ENCODE data around the gene ARID5B.

The ARID5B gene

DNA sequence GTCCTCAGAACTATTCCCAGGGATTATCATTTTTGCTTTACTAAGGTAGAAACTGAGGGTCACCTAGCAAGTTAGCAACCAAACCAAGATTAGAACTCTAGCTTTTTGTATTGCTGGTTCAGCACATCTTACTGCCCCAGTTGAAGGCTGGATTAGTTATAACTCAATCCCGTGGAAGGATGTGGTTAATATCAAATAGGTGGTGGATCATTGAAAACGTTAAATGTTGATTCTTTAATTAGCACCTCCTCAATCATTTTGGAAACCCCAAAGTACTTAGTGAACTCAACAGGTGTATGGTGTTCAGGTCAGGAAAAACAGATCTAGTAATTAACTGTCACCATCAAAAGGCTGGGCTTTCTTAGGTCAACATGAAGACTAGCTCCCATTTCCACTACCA is 152.4 kb downstream of the ARID5B start:
- H3K36me3 ChIP-seq (ENCODE audit: control insufficient read depth, insufficient read depth, low read length), result no peaks in the 10 kb centered on the region
- no peak overlapping the region for H3K9ac ChIP-seq (ENCODE audit: low read length)
- H3K4me1 ChIP-seq (ENCODE audit: control insufficient read depth, insufficient read depth, low read length), result peaks cover 57% of the 10 kb centered on the region
- H3K9me3 ChIP-seq (ENCODE audit: control insufficient read depth, low read length), result no peaks in the 10 kb centered on the region
- no peaks in the 10 kb centered on the region for H3K27me3 ChIP-seq (ENCODE audit: control insufficient read depth, insufficient read depth, low read length)
- no peak overlapping the region for H3K4me3 ChIP-seq (ENCODE audit: low read length)

DNA sequence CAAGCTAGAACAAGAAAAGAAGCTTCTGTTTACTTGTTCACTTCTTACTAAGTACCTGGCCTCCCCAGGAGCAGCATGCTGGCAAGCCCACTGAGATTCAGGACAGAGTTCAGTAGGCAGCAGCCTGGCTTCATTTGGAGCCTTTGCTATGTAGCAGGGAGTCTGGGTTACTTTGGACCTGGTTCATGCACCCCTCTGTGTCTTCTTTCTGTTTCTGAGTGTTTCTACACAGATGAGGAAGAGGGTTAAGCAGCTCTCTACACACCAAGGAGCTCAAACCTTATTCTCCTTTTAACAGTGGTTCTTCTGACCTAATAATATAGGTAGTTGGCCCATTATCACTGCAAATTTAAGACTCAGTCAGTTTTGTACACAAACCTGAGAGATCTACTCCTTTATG is 152.9 kb downstream of the ARID5B start:
- Histone ChIP-seq H3K4me3 (ENCODE audit: low read length) (no peak overlapping the region), H3K9me3 (ENCODE audit: control insufficient read depth, low read length) (no peaks in the 10 kb centered on the region), H3K4me1 (ENCODE audit: control insufficient read depth, insufficient read depth, low read length) (peaks cover 57% of the 10 kb centered on the region), H3K36me3 (ENCODE audit: control insufficient read depth, insufficient read depth, low read length) (no peaks in the 10 kb centered on the region), H3K27me3 (ENCODE audit: control insufficient read depth, insufficient read depth, low read length) (no peaks in the 10 kb centered on the region), H3K9ac (ENCODE audit: low read length) (no peak overlapping the region)

DNA sequence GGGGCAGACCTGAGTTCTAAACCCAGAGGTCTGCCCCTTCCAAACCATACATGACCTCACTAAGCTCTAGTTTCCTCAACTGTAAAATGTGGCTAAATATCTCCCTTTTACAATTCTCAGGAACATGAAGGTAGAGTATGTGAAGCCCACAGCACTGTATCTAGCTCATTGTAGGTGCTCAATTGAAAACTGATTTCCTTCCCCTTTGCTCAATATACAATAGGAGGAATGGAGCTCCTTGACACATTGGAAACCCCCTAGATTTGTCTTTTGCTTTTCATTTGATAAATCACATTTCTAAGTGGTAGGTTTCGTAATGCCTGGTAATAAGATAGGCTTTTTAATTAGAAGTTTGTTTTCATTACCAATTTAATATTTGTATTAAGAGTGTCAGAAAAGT is 153.3 kb downstream of the ARID5B start:
- Histone ChIP-seq H3K4me1 (ENCODE audit: control insufficient read depth, insufficient read depth, low read length) (peaks cover 61% of the 10 kb centered on the region), H3K4me3 (ENCODE audit: low read length) (no peak overlapping the region), H3K9me3 (ENCODE audit: control insufficient read depth, low read length) (no peaks in the 10 kb centered on the region), H3K36me3 (ENCODE audit: control insufficient read depth, insufficient read depth, low read length) (no peaks in the 10 kb centered on the region), H3K9ac (ENCODE audit: low read length) (no peak overlapping the region), H3K27me3 (ENCODE audit: control insufficient read depth, insufficient read depth, low read length) (no peaks in the 10 kb centered on the region)

DNA sequence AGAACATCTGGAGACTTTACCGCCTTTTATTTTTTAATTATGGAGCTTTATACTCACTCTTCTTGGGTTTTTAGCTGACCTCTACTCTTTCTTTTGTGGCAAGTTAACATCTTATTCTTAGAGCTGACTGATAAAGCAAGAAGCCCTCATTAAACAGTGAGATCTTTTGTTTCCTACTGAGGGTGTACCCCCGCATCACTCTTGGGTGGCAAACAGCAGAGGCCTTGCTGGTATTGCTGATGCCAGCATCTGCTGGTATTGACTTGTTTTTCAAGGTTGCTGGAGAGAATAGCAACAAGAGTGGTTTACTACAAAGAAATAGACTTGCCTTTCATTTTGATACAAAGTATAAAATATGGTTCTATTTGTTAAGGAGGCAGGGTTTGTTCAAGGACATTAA is 154.7 kb downstream of the ARID5B start:
- Histone ChIP-seq H3K36me3 (ENCODE audit: control insufficient read depth, insufficient read depth, low read length) (no peaks in the 10 kb centered on the region), H3K4me3 (ENCODE audit: low read length) (no peak overlapping the region), H3K4me1 (ENCODE audit: control insufficient read depth, insufficient read depth, low read length) (peaks cover 66% of the 10 kb centered on the region), H3K27me3 (ENCODE audit: control insufficient read depth, insufficient read depth, low read length) (no peaks in the 10 kb centered on the region), H3K9me3 (ENCODE audit: control insufficient read depth, low read length) (no peaks in the 10 kb centered on the region), H3K9ac (ENCODE audit: low read length) (no peak overlapping the region)

DNA sequence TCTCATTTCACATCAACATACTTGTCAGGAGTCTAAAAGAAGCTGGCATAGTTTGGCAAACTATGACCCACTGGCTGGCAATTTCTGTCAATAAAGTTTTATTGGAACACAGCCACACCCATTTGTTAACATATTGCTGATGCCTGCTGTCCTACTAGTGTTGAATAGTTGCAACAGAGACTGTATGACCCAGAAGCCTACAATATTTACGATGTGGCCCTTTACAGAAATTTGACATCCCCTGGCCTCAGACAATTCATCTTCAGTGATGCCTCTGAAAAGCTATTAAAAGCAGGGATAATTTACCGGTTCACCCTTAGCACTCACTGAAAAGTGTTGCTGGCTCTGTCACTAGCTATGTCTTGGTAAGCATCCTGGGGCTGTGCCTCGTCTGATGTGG is 155.2 kb downstream of the ARID5B start:
- no peaks in the 10 kb centered on the region for H3K36me3 ChIP-seq (ENCODE audit: control insufficient read depth, insufficient read depth, low read length)
- H3K4me3 ChIP-seq (ENCODE audit: low read length), result no peak overlapping the region
- no peak overlapping the region for H3K9ac ChIP-seq (ENCODE audit: low read length)
- H3K9me3 ChIP-seq (ENCODE audit: control insufficient read depth, low read length), result no peaks in the 10 kb centered on the region
- peaks cover 68% of the 10 kb centered on the region for H3K4me1 ChIP-seq (ENCODE audit: control insufficient read depth, insufficient read depth, low read length)
- no peaks in the 10 kb centered on the region for H3K27me3 ChIP-seq (ENCODE audit: control insufficient read depth, insufficient read depth, low read length)

DNA sequence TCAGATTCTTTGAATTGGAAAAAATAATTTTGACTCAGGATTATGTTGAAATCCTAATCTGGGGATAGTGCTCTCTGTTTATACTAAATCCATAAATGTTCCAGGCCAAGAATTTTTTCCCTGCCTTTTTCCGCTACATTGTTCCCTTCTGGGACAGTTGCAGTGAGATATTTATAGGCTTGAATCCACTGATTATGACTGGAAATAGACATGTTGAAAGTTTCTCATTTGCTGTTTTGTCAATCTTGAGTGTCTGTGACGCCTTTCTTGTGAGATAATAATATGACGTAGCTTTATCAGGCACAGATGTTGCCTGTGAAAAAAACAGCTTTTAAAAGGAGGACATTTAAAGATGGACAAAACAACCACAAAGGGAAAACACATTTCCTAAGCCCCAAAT is 155.9 kb downstream of the ARID5B start:
- no peak overlapping the region for H3K4me3 ChIP-seq (ENCODE audit: low read length)
- no peaks in the 10 kb centered on the region for H3K36me3 ChIP-seq (ENCODE audit: control insufficient read depth, insufficient read depth, low read length)
- H3K9ac ChIP-seq (ENCODE audit: low read length), result peak overlapping the region; percentile 17
- H3K9me3 ChIP-seq (ENCODE audit: control insufficient read depth, low read length), result no peaks in the 10 kb centered on the region
- H3K27me3 ChIP-seq (ENCODE audit: control insufficient read depth, insufficient read depth, low read length), result no peaks in the 10 kb centered on the region
- H3K4me1 ChIP-seq (ENCODE audit: control insufficient read depth, insufficient read depth, low read length), result peaks cover 68% of the 10 kb centered on the region

DNA sequence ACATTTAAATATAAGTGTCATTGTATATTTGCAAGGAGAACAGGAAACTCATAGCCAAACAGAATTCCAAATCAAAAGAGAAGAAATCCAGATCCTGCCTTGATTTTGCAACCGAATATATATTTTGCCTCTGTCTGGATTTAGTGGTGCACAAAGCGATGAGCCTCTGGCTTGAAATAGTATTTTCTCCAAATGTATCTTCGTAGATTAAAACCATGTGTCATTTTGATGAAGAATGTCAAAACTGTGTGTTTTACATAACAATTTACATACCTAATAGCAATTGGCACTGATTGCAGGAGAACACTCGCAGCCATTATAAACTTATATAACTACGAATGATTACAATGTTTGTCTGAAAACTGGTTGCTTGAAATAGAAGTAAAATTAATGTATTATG is 156.4 kb downstream of the ARID5B start:
- H3K9me3 ChIP-seq (ENCODE audit: control insufficient read depth, low read length), result no peaks in the 10 kb centered on the region
- H3K9ac ChIP-seq (ENCODE audit: low read length), result peak overlapping the region; percentile 17
- no peak overlapping the region for H3K4me3 ChIP-seq (ENCODE audit: low read length)
- H3K4me1 ChIP-seq (ENCODE audit: control insufficient read depth, insufficient read depth, low read length), result peaks cover 68% of the 10 kb centered on the region
- H3K36me3 ChIP-seq (ENCODE audit: control insufficient read depth, insufficient read depth, low read length), result no peaks in the 10 kb centered on the region
- H3K27me3 ChIP-seq (ENCODE audit: control insufficient read depth, insufficient read depth, low read length), result no peaks in the 10 kb centered on the region

DNA sequence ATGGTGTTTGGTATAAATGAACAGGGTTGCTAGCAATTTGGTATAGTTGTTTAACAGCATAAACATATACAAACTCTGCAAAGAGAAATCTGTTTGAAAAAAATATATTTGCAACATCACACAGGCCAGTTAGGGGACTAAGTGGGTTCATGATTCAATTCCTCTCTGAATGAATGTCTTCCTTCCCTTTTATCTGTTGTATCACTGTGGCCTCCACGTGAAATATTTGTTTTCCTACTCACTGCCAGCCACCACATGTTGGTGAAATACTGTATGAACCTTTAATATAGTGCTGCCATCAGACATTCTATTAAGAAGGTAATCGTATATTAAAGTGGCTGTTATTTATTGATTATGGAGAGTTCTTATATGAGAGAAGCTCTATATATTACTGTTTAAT is 157.0 kb downstream of the ARID5B start:
- Histone ChIP-seq H3K9me3 (ENCODE audit: control insufficient read depth, low read length) (no peaks in the 10 kb centered on the region), H3K4me1 (ENCODE audit: control insufficient read depth, insufficient read depth, low read length) (peaks cover 68% of the 10 kb centered on the region), H3K27me3 (ENCODE audit: control insufficient read depth, insufficient read depth, low read length) (no peaks in the 10 kb centered on the region), H3K36me3 (ENCODE audit: control insufficient read depth, insufficient read depth, low read length) (no peaks in the 10 kb centered on the region), H3K9ac (ENCODE audit: low read length) (no peak overlapping the region), H3K4me3 (ENCODE audit: low read length) (no peak overlapping the region)

DNA sequence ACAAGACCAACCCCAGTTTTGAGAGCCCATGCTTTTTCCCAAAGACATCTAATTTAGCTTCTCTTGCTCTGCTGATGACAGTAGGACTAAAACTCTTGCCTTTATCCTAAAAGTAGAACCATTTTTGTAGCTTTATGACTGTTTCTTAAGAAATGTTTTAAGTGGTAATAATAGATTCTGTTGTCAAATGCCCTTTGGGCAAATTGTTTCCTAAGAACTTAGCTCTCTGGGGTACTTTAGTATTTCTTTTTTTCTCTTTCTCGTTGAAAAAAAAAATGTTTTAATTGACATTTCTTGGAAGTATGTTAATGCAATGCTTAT is 157.4 kb downstream of the ARID5B start:
- Histone ChIP-seq H3K36me3 (ENCODE audit: control insufficient read depth, insufficient read depth, low read length) (no peaks in the 10 kb centered on the region), H3K9ac (ENCODE audit: low read length) (no peak overlapping the region), H3K4me1 (ENCODE audit: control insufficient read depth, insufficient read depth, low read length) (peaks cover 65% of the 10 kb centered on the region), H3K9me3 (ENCODE audit: control insufficient read depth, low read length) (no peaks in the 10 kb centered on the region), H3K4me3 (ENCODE audit: low read length) (no peak overlapping the region), H3K27me3 (ENCODE audit: control insufficient read depth, insufficient read depth, low read length) (no peaks in the 10 kb centered on the region)

DNA sequence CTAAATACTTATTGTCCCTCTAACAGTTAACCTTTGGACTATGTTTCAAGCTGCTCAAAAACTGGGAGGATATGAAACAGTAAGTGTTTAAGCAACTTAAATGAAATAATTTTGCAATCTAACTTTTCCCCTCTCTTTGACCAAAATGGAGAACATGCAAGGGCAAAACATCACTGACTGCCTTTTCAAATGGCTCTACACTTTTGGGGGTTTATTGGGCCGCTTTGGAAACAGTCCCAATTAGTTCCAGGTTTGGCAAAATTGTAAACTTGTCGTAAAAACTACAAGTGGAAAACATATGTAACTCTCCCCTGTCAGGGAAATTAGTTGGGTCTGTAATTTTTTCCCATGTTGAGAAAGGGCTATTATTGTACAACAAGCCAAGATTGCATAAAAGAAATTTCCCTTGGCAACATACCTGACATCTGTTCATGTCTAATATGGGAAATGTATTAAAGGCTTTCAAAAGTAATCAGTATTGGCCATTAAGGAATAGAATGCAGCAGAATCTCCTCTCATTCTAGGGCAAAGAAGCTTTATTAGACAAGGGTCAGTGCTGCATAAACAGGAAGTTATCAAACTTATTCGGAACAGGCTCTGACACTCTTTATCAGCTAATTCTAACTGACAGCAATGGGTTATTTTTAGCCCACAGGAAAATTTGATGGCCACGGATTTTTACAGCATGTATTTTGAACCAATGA is 157.9 kb downstream of the ARID5B start:
- H3K27me3 ChIP-seq (ENCODE audit: control insufficient read depth, insufficient read depth, low read length), result no peaks in the 10 kb centered on the region
- no peak overlapping the region for H3K4me3 ChIP-seq (ENCODE audit: low read length)
- peaks cover 60% of the 10 kb centered on the region for H3K4me1 ChIP-seq (ENCODE audit: control insufficient read depth, insufficient read depth, low read length)
- no peak overlapping the region for H3K9ac ChIP-seq (ENCODE audit: low read length)
- H3K9me3 ChIP-seq (ENCODE audit: control insufficient read depth, low read length), result no peaks in the 10 kb centered on the region
- H3K36me3 ChIP-seq (ENCODE audit: control insufficient read depth, insufficient read depth, low read length), result no peaks in the 10 kb centered on the region

DNA sequence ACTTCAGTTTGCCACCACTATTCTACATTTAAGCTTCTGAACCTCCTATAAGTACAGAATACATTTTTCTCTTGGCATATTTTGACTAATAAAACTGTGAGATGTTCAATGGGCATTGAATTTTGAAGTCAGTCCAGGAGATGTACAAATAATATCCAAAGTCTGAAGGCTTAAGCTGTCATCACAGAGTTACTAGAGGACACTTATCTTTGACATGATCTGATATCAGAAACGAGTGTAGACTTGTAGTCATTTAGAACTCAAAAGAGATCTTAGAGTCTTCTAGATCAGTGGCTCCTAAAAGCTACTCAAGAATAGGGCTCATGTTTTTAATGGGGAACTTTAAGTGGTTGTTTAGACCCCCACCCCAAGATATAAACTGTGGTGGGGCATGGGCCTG is 160.5 kb downstream of the ARID5B start:
- H3K4me1 ChIP-seq (ENCODE audit: control insufficient read depth, insufficient read depth, low read length), result peaks cover 39% of the 10 kb centered on the region
- H3K4me3 ChIP-seq (ENCODE audit: low read length), result no peak overlapping the region
- H3K27me3 ChIP-seq (ENCODE audit: control insufficient read depth, insufficient read depth, low read length), result no peaks in the 10 kb centered on the region
- H3K36me3 ChIP-seq (ENCODE audit: control insufficient read depth, insufficient read depth, low read length), result no peaks in the 10 kb centered on the region
- no peaks in the 10 kb centered on the region for H3K9me3 ChIP-seq (ENCODE audit: control insufficient read depth, low read length)
- H3K9ac ChIP-seq (ENCODE audit: low read length), result no peak overlapping the region

DNA sequence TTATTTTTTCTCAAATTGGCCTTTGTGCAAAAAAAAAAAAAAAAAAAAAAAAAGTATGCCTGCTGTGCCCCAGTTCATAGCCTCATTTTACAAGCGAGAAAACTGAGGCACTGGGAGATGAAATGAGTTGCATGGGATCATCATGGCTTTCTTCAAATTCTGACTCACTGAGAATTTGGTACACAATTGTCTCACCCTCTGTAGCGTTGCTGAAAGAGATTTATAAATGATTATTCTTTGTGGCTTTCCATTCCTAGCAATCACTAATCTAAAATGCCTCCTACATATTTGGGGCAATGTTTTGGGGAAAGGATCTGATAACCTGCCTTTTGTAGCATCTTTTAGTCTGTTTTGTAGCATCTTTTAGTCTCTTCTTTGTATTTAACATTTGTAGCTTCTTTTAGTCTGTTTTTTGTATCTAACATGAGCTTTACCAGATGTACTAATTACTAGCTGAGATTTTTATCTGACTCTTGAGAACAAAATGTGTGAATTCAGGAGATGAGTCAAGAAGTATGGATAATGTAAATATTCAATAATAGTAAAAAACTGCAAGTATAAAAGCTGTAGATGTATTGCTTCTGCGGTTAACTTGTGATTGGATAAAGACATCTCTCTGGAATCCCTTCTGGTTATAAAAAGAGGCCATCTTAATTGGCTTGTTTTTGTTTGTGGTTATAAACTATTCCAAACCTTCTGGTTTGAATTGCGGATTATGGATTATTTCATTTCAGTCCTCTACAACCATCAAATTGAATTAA is 161.4 kb downstream of the ARID5B start:
- H3K36me3 ChIP-seq (ENCODE audit: control insufficient read depth, insufficient read depth, low read length), result no peaks in the 10 kb centered on the region
- peaks cover 31% of the 10 kb centered on the region for H3K4me1 ChIP-seq (ENCODE audit: control insufficient read depth, insufficient read depth, low read length)
- no peaks in the 10 kb centered on the region for H3K27me3 ChIP-seq (ENCODE audit: control insufficient read depth, insufficient read depth, low read length)
- H3K9me3 ChIP-seq (ENCODE audit: control insufficient read depth, low read length), result no peaks in the 10 kb centered on the region
- no peak overlapping the region for H3K4me3 ChIP-seq (ENCODE audit: low read length)
- no peak overlapping the region for H3K9ac ChIP-seq (ENCODE audit: low read length)

Data from mucosa of stomach (tissue), 1 donor.